ENCODE data around the gene HIPK3.
"Not testable (repeated sequence)": the region's sequence is repeated elsewhere in the genome, so short reads cannot be mapped to it uniquely, and the experiment has no call there.

The HIPK3 gene

DNA sequence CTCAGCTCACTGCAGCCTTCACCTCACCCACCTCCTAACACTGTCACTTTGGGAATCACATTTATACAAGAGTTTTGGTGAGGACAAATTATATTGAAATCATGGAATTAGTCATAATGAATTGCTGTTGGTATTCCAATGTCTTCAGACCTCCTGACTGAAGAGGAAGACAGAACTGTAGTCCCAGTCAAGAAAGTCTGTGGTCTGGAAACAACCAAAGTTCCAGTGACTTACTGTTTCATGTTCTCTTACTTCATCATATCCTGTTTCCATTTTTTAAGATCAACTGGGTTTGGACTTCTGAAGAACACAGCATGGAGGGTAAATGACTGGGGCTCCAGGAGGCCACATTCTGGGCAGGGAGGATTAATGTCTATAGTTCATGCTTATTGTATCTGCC is 43.0 kb upstream of the HIPK3 start:
- peaks cover 5% of the 10 kb centered on the region for H3K9me3 ChIP-seq (ENCODE audit: severe bottlenecking)
- no peak overlapping the region for H3K27ac ChIP-seq
- H3K36me3 ChIP-seq = no peaks in the 10 kb centered on the region
- no peaks in the 10 kb centered on the region for H3K27me3 ChIP-seq (ENCODE audit: insufficient read depth, low read depth, severe bottlenecking)
- TF ChIP-seq CTCF (IDR thresholded peaks at IDR 0.05; ENCODE audit: low read depth, low read length) = no peak
- DNase-seq = no peak
- H3K4me3 ChIP-seq (ENCODE audit: low read depth, low read length) = no peak overlapping the region

- Histone ChIP-seq H3K9me3 (ENCODE audit: severe bottlenecking) (peaks cover 5% of the 10 kb centered on the region), H3K27me3 (ENCODE audit: insufficient read depth, low read depth, severe bottlenecking) (no peaks in the 10 kb centered on the region), H3K36me3 (no peaks in the 10 kb centered on the region), H3K27ac (no peak overlapping the region), H3K4me3 (ENCODE audit: low read depth, low read length) (no peak overlapping the region)
- TF ChIP-seq CTCF (IDR thresholded peaks at IDR 0.05; ENCODE audit: low read depth, low read length) = no peak
- no peak for DNase-seq
These were observed 42.4 kb upstream of the HIPK3 start for GRCh38 chr11:33214767-33215166.

DNA sequence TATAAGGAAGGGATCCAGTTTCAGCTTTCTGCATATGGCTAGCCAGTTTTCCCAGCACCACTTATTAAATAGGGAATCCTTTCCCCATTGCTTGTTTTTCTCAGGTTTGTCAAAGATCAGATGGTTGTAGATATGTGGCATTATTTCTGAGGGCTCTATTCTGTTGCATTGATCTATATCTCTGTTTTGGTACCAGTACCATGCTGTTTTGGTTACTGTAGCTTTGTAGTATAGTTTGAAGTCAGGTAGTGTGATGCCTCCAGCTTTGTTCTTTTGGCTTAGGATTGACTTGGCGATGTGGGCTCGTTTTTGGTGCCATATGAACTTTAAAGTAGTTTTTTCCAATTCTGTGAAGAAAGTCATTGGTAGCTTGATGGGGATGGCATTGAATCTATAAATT is 40.5 kb upstream of the HIPK3 start:
- not testable (repeated sequence) for DNase-seq; H3K27ac ChIP-seq; H3K36me3 ChIP-seq; H3K4me3 ChIP-seq (ENCODE audit: low read depth, low read length); H3K9me3 ChIP-seq (ENCODE audit: severe bottlenecking); H3K27me3 ChIP-seq (ENCODE audit: insufficient read depth, low read depth, severe bottlenecking)

GRCh38 chr11:33222052-33222750 is 35.0 kb upstream of the HIPK3 start:
- TF ChIP-seq CTCF (IDR thresholded peaks at IDR 0.05; ENCODE audit: low read depth, low read length) = no peak
- Histone ChIP-seq H3K9me3 (ENCODE audit: severe bottlenecking) (no peaks in the 10 kb centered on the region), H3K36me3 (no peaks in the 10 kb centered on the region), H3K4me3 (ENCODE audit: low read depth, low read length) (no peak overlapping the region), H3K27me3 (ENCODE audit: insufficient read depth, low read depth, severe bottlenecking) (no peaks in the 10 kb centered on the region), H3K27ac (no peak overlapping the region)
- no peak for DNase-seq

DNA sequence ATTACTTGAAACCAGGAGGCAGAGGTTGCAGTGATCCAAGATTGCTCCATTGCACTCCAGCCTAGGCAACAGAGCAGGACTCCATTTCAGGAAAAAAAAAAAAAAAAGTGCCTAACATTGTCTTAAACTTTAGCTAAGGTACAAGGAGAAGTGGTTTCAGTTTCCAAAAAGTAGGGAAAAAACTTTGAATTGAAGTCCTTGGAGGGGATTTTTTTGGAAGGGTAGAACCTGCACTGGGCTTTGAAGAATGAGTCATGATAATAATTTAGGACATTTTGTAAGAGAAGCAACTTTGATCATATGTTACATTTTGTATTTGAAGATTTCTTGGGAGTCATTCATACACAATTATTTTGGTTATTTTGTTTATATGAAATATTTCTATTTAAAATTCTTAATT is 31.8 kb upstream of the HIPK3 start:
- Histone ChIP-seq H3K27ac (no peak overlapping the region), H3K27me3 (ENCODE audit: insufficient read depth, low read depth, severe bottlenecking) (no peaks in the 10 kb centered on the region), H3K4me3 (ENCODE audit: low read depth, low read length) (no peak overlapping the region), H3K36me3 (no peaks in the 10 kb centered on the region), H3K9me3 (ENCODE audit: severe bottlenecking) (no peaks in the 10 kb centered on the region)
- TF ChIP-seq CTCF (IDR thresholded peaks at IDR 0.05; ENCODE audit: low read depth, low read length) = no peak
- DNase-seq = no peak

DNA sequence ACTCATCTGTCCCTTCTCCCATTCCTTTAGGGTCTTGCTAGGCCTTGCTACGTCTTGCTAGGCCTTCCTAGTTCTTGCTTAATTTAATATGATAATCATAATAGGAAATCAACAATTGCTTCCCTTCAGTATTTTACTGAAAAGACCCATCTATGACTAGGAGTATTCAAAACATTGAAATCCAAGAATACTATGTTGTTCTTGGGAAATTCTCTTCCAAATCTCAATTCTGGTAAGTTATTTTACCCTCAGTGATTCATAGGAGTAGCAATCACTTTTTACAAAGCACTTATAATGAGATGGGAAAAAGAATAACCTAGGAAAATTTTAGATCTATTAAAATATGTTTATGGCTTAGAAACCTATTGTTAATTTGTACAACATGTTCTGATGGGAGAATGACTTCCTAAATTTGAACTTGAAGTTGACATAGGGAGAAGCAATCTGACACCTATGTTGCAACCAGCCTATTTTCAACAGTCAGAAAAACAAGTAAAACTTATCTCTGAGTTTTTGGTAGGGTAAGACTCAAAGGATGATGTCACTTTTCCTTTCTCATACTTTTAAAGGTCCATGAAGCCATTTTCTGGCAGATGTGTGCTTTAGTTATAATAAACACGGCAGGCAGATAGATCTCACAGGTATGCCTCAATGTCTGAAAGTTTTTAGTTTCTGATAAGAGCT is 29.5 kb upstream of the HIPK3 start:
- Histone ChIP-seq H3K9me3 (ENCODE audit: severe bottlenecking) (no peaks in the 10 kb centered on the region), H3K36me3 (no peaks in the 10 kb centered on the region)
- no peak for DNase-seq

More for the DNA sequence above, 29.5 kb upstream of the HIPK3 start:
- Histone ChIP-seq H3K27ac (no peak overlapping the region), H3K4me3 (ENCODE audit: low read depth, low read length) (no peak overlapping the region), H3K27me3 (ENCODE audit: insufficient read depth, low read depth, severe bottlenecking) (no peaks in the 10 kb centered on the region)
- no peak for TF ChIP-seq CTCF (IDR thresholded peaks at IDR 0.05; ENCODE audit: low read depth, low read length)

Data from WERI-Rb-1 (cell line).